GM21723 (cell line): ENCODE results near the gene PDZD2.

Experiments used
- ATAC-seq: cut with Tn5 transposase; IDR thresholded peaks from one replicate; pipeline ENCODE4 v1.9.1; 2021; ENCODE audit warnings: mild to moderate bottlenecking, moderate library complexity; ENCODE audit not compliant: unreplicated experiment

PDZD2 gene

DNA sequence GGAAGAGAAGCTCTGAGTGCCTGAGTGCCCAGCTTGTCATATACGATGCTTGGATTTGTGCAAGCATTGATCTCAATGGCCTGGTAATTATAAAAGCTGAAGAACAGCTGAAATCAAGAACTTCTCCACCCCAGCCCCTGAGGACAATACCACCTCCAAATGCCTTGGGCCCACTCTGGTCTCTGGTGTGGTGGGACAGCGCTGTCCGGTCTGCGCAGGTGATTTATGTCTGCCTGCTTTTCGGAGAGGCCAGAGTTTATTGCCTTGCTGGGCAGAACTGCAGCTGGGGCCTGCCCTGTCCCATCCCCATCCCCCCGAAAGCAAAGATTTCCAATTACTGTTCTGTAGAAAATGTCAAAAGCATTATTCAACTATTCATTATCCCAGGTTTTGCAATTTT is 1.1 kb upstream of the PDZD2 start:
- ATAC-seq, result no peak

DNA sequence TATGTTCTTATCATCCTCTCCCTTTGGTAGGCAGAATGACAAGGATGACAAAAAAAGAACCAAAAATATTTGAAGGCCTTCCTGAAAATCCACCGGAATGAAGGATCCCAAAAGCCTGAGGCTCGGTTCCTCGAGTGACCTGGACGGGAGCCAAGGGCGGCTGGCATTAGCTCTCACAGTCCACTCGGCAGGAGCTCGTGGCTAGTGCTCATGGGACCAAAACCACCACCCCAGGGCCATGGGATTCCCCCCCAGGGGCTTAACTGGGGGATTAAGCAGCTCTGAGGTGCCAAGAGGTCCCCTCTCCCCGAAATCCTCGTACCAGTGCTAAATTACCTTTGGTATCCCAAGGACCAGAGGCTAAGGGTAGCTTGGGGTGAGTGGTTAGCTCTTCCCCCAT is 586 bp upstream of the PDZD2 start:
- peak; percentile 22 for ATAC-seq

DNA sequence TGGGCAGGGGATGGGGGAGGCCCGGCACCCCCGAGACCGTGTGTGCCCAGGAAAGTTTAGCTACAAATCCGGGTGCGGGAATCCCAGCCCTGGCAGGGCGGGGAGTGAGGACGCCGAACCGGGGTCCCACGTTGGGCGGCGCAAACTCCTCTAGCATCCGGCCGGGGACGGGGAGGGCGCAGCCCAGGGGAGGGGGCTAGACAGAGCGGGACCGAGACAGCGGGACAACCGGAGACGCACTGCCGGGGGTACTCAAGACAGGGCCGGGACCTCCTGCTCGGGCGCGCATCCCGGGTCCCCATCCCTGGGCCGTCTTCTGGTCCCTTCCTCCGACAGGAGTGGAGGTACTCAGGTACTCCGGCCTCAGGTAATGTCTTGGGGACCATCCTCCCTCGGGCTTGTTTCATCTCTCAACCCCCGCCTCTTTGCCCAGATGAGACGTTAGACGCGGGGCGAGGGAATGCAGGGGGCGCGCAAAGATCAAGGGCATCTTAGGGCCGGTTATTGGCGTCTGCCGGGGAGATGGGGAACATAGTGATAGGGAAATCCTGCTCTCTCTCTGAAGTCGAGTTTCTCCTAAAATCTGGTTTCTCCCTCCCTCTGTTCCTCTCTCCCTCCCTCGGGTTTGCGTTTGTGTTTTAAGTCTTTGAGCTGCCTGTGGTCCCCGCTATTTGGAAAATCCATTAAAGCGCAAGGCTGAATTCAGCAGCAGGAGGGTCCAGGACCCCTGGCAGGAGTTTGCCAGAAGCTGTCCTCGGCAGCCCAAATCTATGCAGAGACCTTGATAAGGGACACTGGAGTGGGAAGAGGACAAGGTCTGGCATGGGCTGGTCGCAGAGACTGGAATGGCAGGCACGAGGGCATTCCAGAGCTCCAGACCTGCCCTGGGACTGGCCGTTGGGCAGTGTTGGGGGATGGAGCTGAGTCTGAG is 815 bp downstream of the PDZD2 start:
- ATAC-seq, result no peak

DNA sequence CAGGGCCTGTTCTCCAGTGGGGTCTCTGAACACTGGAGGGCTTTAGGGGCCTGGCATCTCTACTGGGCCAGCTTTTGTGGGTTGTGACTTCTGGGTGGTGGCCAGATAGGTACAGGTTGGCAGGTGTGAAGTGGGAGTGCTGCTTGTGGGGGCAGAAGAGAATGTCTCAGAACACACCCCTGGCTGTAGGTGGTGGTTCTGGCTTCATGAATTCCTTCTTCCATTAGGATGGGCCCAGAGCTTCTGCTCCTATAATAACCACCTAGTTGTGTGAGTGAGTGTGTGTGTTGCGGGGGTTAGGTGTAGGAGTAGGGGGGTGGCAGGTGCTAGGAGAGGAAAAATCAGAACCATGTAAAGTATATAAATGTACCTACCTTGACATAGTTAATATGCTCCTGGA is 1.6 kb downstream of the PDZD2 start:
- ATAC-seq, result no peak

DNA sequence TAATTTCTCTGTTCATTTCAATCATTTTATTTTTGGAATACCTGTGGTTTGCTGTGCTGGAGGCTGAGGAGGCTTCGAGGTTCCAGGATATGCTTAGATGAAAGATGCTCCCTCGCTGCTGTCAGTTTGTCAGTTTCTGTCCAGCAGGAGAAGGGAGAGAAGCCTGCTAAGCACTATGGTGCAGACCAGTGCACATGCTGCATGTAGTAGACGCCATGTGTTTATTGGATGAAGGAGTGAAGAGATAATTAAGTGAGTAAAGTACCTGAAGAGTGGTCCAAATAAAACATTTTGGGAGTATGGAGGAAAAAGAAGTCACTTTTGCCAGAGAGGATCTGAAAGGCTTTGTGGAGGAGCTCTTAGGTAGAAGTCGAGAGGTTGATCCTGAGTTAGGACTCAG is 2.1 kb downstream of the PDZD2 start:
- ATAC-seq, result no peak

DNA sequence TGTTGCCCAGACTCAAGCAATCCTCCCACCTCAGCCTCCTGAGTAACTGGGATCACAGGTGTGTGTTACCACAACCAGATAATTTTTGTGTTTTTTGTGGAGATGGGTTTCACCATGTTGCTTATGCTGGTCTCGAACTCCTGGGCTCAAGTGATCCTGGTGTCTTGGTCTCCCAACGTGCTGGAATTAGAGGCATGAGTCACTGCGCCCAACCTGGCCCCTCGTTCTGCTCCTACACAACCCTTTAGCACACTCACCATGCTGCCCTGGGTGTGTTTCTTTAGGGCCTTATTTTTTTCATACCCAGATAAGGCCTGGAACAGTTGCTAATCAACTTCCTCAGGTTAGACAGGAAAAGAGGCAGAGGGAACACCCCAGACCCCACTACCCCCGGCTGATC is 2.6 kb downstream of the PDZD2 start:
- ATAC-seq, result no peak

DNA sequence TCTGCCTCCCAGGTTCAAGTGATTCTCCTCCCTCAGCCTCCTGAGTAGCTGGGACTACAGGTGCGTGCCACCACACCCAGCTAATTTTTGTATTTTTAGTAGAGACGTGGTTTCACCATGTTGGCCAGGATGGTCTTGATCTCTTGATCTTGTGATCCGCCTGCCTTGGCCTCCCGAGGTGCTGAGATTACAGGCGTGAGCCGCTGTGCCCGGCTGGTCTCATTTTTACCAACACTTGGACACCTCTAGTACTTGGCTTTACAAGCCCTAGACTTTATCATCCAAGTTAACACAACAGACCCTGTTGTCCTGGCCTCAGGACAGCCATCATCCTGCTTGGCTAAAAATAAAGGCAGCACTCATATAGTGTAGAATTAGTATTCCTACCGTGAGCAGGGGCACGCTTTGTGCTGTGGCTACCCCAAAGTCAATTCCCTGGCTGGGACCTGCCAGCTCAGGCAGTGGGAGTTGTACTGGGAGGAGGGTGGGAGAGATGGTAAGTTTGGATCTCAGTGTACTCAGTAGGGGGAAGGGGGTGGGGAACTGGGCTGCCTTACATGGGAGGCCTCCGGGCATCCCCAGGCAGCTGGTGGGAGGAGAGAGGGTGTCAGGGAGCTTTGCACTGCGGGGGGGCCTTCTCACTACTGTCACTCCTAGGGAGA is 6.6 kb downstream of the PDZD2 start:
- ATAC-seq, result no peak

DNA sequence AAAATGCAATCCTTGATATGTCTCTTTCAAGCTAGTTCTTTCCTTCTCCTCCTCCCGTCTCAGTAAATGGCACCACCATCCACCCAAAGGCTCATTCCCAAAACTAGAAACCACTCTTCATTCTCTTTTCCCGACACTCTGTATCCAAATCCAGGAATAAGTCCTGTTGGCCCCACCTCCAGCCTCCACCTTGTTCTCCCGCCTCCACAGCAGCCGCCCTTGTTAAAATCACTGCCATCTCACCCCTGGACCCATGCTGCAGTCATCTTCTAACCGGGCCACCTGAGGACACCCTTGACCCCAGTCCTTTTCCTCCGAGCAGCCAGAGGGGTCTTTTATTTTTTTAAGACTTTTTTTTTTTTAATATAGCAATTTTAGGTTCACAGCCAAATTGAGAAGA is 9.4 kb downstream of the PDZD2 start:
- no peak for ATAC-seq

DNA sequence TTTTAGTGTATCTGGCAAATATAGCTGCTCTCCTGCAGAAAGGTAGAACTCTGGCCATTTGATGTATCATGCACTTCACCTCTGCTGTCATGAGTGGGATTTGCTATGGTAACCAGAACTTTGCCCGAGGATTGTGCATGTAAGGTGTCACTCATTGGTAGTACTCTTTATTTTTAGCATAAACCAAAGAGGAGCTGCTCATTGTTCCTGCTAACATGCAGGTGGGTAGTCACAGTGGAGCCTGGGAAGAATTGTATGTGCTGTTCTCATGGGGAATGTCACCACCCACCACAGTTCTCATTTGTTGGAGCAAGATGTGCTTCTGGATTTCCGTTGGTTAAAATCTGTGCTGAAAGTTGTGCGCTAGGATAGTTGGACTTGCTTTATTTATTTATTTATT is 12.3 kb downstream of the PDZD2 start:
- no peak for ATAC-seq

DNA sequence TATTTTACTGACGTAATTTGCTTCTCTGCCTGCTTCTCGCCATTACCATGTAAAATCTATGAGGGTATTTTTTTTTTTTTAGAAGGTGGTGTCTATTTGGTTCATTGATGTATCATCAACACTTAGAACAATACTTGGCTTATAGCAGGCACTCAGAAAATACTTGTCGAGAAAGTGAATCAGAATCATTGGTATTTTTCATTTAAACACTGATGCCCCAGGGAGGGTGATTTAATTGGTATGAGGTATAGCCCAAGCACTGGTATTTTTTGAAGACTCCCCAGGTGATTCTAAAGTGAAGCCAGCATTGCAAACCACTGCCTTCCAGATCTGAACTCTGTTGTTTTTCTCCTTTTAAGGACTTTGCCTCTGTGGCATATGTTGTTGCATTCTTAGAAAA is 16.6 kb downstream of the PDZD2 start:
- no peak for ATAC-seq

DNA sequence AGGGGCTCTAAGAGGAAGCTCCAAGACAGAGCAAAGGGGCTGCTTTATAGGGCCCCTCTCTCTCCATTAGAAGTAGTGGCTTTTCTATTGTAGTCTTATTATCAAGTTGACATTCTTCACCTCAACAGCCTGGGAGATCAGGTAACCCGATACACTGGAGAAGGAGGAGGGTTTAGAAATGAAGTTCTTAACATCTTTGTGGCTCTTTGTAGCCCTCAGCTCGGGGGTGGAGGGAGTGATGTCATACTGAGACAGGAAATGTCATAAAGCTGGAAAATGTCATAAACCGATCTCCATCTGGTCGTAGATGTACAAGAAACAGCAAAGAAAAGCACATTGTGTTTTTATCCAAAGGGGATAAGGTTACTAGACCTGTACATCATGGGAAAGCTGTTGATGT is 17.9 kb downstream of the PDZD2 start:
- ATAC-seq, result no peak

DNA sequence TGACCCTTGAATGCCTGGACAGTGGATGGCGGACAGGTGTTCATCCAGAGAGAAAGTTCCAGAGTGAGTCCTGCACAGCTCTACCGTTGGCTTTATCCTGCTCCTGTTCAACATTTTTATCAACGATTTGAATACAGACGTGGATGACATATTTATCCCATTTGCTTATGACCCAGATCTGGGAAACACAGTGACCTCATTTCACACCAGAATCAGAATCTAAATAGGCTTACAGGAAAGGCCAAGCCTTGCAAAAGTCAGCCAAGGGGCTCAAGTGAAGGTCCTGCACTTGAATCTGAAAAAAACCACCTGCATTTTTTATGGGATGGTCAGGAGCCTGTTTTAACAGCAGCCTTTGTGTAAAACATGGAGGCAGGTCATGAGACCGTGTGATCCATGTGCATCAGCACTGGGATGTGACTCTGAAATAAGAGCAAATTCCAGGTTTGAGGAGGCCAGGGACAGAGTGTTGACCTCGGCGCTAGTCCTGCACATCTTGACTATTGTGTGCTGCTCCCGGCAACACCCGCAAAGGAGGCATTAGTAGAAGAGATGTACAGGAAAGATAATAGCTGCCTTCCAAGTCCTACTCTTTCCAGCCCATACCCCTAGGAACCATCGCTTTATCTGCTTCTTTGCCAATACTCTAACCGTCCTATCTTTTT is 18.5 kb downstream of the PDZD2 start:
- ATAC-seq, result no peak

DNA sequence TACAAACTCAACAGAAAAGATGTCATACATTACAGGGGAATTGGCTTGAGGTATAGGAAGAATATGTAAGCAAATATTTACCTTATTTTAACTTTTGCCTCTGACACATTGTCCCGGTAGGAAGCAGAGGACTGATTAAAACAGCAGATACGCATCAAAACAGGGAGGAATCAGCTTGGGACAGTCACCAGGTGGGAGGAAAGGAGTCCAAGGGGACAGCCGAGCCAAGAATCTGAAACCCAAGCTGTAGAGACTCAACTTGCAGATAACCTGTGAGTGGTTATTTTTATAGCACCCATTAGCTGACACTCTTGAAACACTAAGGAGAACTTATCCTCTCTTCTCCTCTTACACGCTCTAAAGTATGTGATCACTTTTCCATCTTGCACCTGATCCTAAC is 22.3 kb downstream of the PDZD2 start:
- no peak for ATAC-seq

DNA sequence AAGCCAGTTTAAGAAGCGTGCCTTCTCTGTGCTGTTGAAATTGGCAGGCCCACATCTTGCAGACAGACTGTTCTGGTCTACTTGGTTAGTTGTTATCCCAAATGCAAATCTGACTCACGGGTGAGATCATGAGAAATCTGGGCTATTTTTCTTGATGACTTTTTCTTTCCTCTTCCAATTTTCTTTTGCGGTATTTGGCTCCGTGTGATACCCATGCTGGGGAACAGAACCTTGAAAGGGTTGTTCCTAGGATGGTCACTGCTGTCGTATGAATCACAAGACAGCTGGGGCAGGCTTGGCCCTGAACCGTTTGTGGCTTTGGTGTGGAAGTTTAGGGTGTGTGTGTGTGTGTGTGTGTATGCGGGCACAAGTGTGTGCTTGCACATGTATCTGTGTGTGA is 24.6 kb downstream of the PDZD2 start:
- ATAC-seq, result no peak

DNA sequence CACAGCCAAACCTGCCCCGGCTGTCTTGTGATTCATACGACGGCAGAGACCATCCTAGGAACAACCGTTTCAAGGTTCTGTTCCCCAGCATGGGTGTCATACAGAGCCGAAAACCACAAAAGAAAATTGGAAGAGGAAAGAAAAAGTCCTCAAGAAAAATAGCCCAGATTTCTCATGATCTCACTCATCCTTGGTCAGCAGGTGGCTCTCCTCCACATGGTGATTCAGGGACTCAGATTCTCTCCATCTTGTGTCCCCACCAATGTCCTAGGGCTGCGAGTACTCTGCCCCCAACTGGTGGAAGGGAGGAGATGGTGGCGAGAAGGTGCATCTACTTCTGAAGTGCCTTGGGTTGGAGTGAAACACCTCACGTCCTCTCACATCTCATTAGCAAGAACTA is 25.6 kb downstream of the PDZD2 start:
- ATAC-seq, result no peak

DNA sequence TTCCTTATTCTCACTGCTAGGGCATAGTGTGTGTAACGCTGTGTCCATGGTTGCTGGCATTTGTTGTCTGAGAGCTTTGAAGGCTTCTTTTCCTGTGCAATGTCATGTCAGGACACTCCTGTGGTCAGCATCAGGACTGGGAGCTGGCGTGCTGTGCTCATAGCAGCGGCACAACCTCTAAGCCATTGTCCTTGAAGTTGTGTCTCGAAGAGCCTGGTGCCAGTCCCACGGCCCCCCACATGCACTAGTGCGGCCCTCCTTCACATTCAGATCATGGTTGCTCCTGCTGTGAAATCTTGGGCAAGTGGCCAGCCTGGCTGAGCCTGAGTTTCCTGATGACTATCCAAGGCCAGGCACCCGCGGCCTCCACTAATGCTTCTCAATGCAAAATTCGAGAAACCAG is 32.4 kb downstream of the PDZD2 start:
- ATAC-seq, result no peak

DNA sequence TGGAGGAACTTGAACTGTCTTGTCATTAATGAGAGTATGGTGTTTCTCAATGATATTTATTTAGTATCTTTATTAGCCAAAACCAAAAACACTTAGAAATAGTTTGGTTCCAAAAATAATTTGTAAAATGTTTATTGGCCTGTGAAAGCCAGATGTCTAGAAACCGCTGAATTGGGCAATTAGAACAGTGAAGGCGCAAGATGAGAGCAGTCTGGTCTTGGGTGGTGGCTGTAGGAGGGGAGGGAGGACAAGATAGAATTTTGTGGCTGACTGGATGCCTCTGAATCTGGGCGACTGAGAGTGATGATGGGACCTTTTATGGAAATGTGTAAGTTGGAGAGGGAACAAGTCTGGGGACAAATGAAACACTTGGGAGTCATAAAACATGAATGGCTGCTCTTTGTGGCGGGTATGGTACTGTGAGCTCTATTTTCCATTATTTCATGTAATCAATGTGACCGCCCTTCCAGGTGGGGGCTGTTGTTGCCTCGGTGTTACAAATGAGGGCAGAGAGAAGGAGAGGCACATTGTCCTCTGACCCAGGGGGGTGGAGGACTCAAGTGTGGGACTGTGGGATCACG is 35.5 kb downstream of the PDZD2 start:
- no peak for ATAC-seq

DNA sequence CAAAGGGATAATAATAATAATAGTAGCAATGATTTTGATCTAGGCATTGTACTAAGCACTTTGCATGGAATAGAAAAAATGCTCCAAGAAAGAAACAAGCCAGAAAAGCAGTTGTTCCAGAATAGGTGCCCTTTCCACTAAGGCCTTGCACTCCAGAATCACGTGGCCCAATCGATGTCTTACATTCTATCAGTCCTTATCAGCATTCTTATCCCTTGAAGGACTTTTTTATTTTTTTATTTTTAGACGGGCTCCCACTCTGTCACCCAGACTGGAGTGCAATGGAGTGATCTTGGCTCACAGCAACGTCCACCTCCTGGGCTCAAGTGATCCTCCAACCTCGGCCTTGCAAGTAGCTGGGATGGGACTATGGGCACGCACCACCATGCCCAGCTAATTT is 36.5 kb downstream of the PDZD2 start:
- ATAC-seq, result no peak

DNA sequence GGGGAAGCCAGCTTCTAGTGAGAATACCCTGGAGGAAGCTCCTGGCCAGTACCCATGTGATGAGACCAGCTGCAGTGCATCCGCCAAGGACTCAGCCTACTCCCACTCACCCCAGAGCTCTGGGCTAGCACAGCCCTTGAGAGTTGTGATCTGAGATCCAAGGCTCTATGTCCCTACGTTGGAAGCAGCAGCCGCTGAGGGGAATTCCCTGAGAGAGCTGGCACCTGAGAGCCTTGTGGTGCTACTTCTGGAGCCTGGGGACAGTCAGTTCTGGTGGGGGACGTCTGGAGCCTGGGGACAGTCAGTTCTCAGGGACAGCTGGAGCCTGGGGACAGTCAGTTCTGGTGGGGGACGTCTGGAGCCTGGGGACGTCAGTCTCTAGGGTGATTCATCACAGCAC is 39.2 kb downstream of the PDZD2 start:
- no peak for ATAC-seq

DNA sequence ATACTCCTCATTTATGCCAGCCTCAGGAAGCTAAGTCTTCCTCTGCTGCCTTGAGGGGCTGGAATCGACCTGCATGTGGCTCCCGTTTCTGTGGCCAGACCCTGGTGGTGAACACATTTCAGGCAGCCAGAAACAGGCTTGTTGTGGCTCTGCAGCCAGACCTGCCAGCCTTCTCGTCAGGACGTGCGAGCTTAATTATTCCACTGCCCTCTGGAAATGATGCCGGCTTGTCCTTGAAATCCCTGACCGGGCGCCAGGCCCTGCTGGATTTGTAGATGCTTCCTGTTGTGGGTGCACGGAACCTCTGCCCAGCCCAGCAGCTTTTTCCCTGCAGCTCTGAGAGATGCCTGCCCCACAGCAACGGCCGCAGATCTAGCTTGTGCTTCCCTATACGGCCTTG is 41.6 kb downstream of the PDZD2 start:
- ATAC-seq, result no peak

DNA sequence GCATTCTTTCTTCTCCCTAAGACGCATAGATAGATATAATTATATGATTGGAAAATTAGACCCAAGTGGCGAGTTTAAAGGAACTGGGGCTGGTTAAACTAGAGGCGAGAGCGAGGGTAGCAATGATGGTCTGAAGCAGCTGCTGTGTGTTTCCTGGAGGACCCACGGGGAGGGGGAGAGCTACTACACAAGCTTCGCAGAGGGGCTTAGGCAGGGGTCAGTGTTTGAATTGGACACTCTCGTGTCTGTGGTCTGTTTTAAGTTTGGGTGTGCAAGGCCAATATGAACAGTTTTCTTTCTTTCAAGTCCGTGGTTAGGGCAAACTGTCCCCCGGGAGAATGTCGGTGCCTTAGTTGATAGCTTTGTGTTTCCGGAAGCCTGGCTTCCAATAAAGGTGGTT is 43.1 kb downstream of the PDZD2 start:
- no peak for ATAC-seq

DNA sequence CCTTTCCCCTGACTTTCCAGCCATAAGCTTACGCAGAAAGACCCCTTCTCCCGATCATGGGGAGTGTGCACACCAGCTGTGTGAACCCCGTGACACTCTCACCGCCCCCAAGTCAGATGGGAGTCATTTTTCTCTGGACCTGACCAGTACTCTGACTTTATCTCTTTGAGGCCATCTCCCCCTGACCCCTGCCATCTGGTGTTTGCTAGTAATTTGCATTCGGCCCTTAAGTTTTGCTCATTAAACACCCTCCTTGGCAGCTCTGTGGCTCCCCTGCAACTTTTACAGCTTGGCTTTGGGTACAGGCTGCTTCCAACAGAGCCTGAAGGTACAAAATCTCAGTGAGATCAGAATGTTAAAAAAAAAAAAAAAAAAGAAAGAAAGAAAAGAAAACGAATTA is 43.9 kb downstream of the PDZD2 start:
- no peak for ATAC-seq
